ENCODE measurements around the gene RNF126.
"Not testable (repeated sequence)": the region's sequence is repeated elsewhere in the genome, so short reads cannot be mapped to it uniquely, and the experiment has no call there.

The RNF126 gene

DNA sequence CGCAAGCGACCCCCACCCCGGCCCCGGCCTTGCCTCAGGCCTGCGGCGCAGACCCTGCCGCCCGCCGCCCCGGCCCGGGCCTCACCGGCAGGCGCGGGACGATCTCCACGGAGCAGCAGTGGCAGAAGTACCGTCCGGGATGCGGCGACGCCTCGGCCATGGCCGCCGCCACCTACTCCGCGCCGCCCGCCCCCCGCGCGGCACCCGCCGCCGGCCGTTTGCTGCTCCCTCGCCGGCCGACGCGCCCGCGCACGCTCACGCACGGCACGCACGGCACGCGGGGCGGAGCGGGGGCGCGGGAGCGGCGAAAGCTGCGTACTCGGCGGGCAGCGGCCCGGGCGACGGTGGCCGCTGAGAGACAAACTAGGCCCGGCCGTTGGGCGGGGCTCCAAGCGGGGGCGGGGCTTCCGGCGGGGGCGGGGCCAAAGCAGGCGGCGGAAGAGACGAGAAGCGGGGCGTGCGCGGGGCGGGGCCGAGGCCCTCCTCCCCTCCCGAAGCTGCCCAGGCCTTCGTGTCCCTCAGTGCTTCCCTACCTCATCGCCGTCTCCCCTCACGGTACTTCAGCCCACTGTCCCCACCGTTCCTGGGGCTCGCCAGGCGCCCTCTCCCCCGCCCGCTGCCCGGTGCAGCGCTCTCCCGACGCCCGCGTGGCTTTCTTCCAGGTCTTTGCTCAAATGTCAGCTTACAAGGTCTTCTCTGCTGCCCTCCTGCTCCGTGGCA, at the start of gene RNF126:
Gene RNF126, minus strand, starts transcription at position 253 of the 720 bp plus-strand sequence. Its CDS starts 93 bp downstream, at position 160.
- DNase-seq (ENCODE audit: low spot score), result peak; percentile 98

GRCh38 chr19:711254-711653, 48.2 kb upstream of the RNF126 start:
- DNase-seq (ENCODE audit: low spot score), result no peak

DNA sequence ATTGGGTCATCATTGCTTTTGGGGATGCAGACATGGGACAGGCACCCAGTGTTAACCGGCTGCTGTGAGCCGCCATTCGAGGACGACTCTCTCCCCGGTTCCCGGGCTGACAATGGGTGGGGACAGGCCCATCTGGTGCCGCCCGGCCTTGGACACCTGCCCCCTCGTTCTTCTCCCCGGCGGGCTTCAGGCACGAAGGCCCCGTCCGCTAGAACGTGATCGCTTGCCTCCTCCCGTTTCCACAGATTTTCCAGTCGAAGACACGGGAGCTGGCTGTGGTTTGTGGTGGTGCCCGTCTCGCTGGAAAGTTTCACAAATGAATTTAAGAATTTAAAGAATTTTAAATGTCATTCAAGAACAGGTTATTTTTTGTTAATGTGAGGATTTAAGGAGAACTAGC, 47.8 kb upstream of the RNF126 start:
- DNase-seq (ENCODE audit: low spot score), result no peak

DNA sequence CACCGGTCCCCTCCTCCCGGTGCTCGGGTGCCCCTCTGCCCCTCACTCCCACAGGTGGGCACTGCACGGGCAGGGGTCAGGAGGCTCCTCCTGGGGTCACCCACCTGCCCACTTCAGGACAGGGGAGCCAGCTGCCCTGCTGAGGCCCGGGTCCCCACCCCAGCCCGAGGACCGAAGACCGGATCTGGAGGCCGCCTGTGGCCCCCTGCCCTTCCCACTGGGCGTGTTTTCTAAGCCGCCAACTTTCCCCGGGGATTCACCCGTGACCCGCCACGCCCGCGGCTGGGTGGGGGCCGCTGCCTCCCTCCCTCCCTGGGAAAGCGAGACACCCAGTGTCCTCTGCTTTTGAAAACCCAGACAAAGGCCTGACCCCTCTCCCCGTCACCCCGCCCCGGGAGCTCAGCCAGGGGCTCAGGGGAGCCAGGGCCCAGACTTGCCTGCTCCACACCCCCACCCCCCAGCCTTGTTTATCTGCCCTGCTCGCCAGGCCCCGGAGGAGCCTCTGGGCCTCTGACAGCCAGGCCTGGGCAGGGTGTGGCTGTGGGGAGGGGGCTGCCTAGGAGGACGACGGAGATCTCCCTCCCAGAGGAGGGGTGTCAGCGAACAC, 47.1 kb upstream of the RNF126 start:
- DNase-seq (ENCODE audit: low spot score), result no peak

DNA sequence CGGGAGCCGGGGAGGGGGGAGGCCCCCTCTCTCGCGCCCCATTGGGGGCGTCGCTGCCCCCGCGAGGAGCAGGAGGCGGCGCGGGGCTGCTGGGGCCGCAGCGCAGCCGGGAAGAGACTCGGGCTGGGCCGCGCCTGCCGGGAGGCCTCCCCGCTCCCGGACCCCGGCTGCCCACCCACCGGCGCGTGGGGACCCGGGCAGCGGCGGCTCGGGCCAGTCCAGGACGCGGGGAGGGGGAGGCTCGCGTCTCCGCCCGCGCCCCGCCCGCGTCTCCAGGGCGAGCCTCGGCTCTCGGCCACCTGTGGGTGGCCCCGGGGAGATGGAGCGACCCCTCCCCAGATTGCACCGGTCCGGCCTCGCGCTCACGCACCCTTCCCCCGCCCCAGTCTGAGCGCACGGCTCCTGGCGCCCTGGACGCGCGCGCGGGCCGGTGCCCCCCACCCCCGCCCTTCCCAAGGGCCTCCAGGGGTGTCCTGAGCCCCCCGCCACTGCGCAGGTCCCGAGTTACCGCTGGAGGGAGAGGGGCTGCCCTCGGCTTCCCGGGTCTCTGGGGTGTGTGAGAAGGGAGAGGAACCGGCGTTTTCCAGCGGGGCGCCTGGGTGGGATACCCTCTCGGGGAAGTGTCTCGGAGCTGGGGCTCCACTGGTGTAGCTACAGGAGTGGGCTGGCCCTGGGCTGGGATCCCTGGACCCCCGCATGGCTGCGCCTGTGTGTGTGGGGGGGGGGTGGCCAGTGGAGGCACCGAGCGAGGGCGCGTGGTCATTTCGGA, 46.4 kb upstream of the RNF126 start:
- no peak for DNase-seq (ENCODE audit: low spot score)

DNA sequence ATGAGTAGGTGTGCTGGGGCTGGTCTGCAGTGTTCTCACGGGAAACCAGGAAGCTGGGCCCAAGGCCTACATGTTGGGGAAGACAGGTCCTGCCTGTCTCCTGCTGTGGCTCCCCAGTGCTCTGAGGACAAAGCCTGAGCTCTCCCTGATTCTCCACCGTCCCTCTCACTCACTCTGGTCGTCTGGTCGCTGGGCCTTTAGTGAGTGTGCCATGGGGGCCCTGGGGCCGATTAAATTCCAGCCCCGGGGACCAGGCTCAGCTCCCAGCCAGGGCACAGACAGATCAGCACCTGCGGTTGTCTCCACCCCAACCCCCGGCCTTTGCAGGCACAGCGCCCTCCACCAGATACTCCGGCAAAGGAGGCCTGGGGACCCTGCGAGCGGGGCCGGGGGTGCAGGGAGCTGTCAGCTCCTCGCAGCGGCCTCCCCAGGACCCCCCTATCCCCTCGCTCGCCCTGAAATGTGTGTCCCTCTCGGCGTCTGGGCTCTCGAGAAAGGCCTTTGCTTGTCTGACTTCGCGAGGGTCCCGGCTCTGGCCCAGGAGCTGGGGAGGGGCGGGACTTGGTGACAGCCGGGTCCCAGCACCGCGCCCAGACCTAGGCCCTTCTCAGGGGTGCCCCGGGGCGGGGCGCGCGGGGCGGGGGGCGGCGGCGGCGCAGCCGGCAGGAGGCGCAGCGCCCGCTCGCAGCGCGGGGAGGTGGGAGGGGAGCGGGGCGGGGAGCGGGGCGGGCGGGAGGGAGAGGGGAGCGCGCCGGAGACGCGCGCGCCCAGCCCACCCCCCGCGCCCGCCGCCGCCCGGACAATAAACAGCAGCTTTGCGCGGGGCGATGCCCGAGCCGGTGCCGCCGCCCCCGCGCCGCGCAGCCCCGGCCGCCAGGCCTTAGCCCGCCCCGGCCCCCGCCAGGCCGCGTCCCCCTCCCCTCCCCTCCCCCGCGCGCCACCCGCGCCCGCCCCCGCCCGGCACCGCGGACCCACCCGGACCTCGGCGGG, 45.4 kb upstream of the RNF126 start, which contains the start of gene PALM:
Gene PALM, plus strand, starts transcription at position 782 of the 990 bp plus-strand sequence. CDS start 212 bp downstream, outside the sequence.
- no peak for DNase-seq (ENCODE audit: low spot score)

- DNase-seq (ENCODE audit: low spot score), result no peak
Measured at GRCh38 chr19:704447-704741, 41.4 kb upstream of the RNF126 start.

DNA sequence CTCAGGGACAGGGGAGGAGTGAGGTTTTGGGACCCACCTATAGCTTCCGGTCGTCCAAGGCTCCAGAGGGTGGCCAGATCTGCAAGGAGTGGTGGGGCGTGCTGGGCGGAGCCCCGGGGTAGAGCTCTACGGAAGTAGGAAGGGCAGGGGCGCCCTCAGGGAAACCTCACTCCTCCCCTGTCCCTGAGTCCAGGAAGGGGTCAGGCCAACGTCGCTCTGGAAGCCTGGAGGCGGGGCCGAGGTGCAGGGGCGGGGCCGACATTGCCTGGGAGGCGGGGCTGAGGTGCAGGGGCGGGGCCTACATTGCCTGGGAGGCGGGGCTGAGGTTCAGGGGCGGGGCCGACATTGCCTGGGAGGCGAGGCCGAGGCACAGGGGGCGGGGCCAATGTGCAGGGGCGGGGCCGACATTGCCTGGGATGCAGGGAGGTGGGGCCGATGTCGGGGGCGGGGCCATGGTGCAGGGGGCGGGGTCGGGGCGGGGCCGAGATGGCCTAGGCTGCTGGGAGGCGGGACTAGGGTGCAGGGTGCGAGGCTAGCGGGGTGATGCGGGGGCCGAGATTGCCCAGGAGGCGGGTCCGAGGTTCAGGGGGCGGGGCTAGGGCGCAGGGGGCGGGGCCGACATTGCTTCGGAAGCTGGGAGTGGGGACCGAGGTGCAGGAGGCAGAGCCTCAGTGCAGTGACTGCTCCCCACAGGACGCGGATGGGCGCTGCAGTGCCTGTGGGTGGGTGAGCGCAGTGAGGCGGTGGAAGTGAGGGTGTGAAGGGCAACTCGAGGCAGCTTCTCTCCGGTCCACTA, 40.8 kb upstream of the RNF126 start:
- DNase-seq (ENCODE audit: low spot score), result peak; percentile 70

GRCh38 chr19:703329-703650, 40.3 kb upstream of the RNF126 start:
- no peak for DNase-seq (ENCODE audit: low spot score)

GRCh38 chr19:702847-703246, 39.8 kb upstream of the RNF126 start:
- DNase-seq (ENCODE audit: low spot score), result not testable (repeated sequence)

GRCh38 chr19:699885-700284, 36.9 kb upstream of the RNF126 start:
- DNase-seq (ENCODE audit: low spot score), result not testable (repeated sequence)

DNA sequence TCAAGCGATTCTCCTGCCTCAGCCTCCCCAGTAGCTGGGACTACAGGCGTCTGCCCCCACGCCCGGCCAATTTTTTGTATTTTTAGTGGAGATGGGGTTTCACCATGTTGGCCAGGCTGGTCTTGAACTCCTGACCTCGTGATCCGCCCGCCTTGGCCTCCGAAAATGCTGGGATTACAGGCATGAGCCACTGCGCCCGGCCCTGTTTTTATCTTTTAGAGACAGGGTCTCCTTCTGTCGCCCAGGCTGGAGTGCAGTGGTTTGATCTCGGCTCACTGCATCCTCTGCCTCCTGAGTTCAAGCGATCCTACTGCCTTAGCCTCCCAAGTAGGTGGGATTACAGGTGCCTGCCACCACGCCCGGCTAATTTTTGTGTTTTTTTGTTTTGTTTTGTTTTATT, 35.5 kb upstream of the RNF126 start:
- not testable (repeated sequence) for DNase-seq (ENCODE audit: low spot score)

GRCh38 chr19:695352-695949, 32.4 kb upstream of the RNF126 start, which contains the start of gene PRSS57:
PRSS57 (minus strand) TSS chr19:695452; CDS start chr19:695430, 22 bp downstream.
- no peak for DNase-seq (ENCODE audit: low spot score)

DNA sequence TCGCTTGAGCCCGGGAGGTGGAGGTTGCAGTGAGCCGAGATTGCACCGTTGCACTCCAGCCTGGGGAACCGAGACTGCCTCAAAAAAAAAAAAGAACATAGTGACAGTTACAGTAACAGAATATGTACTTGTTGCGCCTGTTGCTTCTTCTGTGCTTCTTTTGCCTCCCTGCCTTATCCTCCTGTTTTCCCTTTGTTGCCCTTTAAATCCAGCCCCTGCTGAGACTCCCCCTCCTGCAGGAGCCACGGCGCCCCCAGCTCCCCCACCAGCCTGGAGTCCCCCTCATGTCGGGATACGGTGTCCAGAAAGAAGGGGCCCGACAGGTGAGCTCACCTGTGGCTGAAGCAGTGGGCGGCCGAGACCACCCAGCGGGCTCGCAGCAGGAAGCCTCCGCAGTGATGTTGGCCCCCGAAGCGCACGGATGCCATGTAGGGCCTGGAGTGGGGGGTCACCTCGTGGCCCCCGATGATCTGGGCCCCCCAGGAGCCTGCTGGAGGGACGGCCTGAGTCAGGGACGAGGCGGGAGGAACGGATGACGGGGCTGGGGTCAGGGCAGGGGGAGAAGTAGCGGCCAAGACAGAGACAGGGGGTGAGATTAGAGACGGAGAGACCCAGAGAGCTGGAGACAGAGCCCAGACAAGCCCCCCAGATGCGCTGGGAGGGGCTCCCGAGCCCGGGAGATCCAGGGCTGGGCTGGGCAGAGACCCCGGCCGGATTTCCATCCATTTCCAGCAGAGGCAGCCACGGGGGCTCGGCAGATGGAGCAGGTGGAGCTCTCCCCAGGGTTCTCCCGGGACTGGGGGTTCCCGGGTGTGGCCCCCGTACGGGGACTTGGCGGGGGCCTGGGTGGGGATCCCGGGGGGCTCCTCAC, 31.7 kb upstream of the RNF126 start:
- DNase-seq (ENCODE audit: low spot score), result no peak

DNA sequence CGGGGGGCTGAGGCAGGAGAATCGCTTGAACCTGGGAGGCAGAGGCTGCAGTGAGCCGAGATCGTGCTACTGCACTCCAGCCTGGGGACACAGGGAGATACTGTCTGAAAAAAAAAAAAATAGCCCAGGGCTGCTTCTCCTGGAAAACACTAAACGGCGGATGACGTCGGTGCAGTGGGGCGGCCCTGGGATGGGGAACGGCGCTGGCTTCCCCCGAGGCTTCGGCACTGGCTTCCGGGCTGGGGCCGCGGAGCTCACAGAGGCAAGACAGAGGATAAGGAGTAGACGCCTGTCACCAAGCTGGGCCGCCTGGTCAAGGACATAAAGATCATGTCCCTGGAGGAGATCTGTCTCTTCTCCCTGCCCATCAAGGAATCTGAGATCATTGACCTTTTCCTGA, 27.2 kb upstream of the RNF126 start:
- no peak for DNase-seq (ENCODE audit: low spot score)

- no peak for DNase-seq (ENCODE audit: low spot score)
Measured at GRCh38 chr19:688992-689391, 26.0 kb upstream of the RNF126 start.

GRCh38 chr19:688214-688613, 25.2 kb upstream of the RNF126 start:
- no peak for DNase-seq (ENCODE audit: low spot score)

DNA sequence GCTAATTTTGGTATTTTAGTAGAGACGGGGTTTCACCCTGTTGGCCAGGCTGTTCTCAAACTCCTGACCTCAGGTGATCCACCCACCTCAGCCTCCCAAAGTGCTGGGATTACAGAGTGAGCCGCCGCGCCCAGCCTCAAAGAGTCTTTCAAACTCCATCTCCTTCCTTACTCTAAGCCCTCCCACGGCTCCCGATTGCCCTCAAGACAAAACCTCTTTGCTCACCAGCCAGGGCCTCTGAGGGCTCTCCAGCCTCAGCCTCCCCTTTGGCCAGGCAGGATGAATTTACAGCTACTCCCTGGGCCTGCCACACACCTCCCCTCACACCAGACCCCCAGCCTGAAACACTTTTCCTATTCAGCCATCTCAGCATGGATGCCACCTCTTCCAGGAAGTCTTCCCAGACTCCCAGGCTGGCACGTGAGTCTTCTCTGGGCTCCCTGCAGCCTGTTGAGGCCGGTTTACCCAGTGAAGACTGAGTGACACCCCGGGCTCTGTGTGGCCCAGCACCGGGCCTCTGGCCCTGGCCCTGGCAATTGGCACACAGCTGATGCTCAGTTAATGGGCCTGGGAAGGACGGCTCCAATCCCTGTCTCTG, 24.7 kb upstream of the RNF126 start:
- DNase-seq (ENCODE audit: low spot score), result no peak

- no peak for DNase-seq (ENCODE audit: low spot score)
Measured at GRCh38 chr19:686589-687297, 23.7 kb upstream of the RNF126 start.

Data from AG20443 (cell line).